Measurements from ENCODE around the gene TIMP2. TPM values are rescaled to one million over a fixed set of nuclear protein-coding genes. Genes with fewer than 3 reads are reported as not detected.
"Not testable (repeated sequence)": the region's sequence is repeated elsewhere in the genome, so short reads cannot be mapped to it uniquely, and the experiment has no call there.

TIMP2 gene
- total and polyA plus RNA-seq, 2 of the 13 experiments (the other 11 are each of a cell fraction or from before 2014, with no cell fraction given): 3.8 to 8.5 TPM

GRCh38 chr17:78878261-78878660 lies 46.9 kb downstream of the TIMP2 start:
- Histone ChIP-seq H2AFZ (ENCODE audit: low read length) (no peak overlapping the region), H3K9me3 (ENCODE audit: low read length) (no peaks in the 10 kb centered on the region), H3K27ac (ENCODE audit: extremely low read length, insufficient read depth, low read length) (no peak overlapping the region), H3K9ac (ENCODE audit: insufficient read depth, low read depth, low read length) (no peak overlapping the region), H3K27me3 (ENCODE audit: control insufficient read depth in 1 of 2, insufficient read depth in 2 of 2, low read length in 2 of 2) (no peaks in the 10 kb centered on the region), H4K20me1 (ENCODE audit: insufficient read depth, low read length) (no peaks in the 10 kb centered on the region), H3K79me2 (ENCODE audit: insufficient read depth, low read length) (no peaks in the 10 kb centered on the region), H3K4me1 (ENCODE audit: insufficient read depth, low read length) (peaks cover 11% of the 10 kb centered on the region), H3K4me3 (replicated peaks in 1 of 3; ENCODE audit: insufficient read depth in 1 of 3, low read depth in 2 of 3, low read length in 3 of 3) (no peak overlapping the region), H3K4me2 (ENCODE audit: low read depth, low read length) (no peak overlapping the region), H3K36me3 (replicated peaks in 1 of 2; ENCODE audit: control insufficient read depth in 1 of 2, insufficient read depth in 2 of 2, low read length in 2 of 2) (0 out of 5 replicates have a peak, but pooled peaks cover 0 to 5% of the 10 kb centered on the region in 2 experiments)
- no TSS peak for BruUV-seq (replicated peaks)
- FAIRE-seq (no peak), DNase-seq (ENCODE audit: low spot score) (no peak), ATAC-seq (no peak)
- ChIA-PET POLR2A (interaction anchor here (0.6 kb wide), 1 partner anchor 148 kb away, joined by 3 read pairs; no protein-coding TSS in a partner anchor), CTCF (ENCODE audit: low intra/inter-chr PET ratio, low total read pairs) (no interaction called here)
- intact Hi-C loops (cut with micrococcal nuclease; ENCODE audit: unreplicated experiment) (no loop called here), in situ Hi-C loops (cut with HindIII; ENCODE audit: extremely low pct_ligation_motif_present, low pct_unique_long_range_greater_than_20kb) (no loop called here)
- TF ChIP-seq ZNF775 (CRISPR knock-in tag; IDR thresholded peaks at IDR 0.05; ENCODE audit: borderline replicate concordance) (no peak), ADNP (CRISPR knock-in tag; IDR thresholded peaks at IDR 0.05) (no peak), THAP8 (CRISPR knock-in tag; IDR thresholded peaks at IDR 0.05; ENCODE audit: borderline replicate concordance) (no peak), ZNF333 (CRISPR knock-in tag; IDR thresholded peaks at IDR 0.05; ENCODE audit: borderline replicate concordance) (no peak), ZNF782 (CRISPR knock-in tag; IDR thresholded peaks at IDR 0.05; ENCODE audit: borderline replicate concordance) (no peak), PAX8 (CRISPR knock-in tag; IDR thresholded peaks at IDR 0.05; ENCODE audit: borderline replicate concordance) (no peak), ZNF431 (CRISPR knock-in tag; IDR thresholded peaks at IDR 0.05; ENCODE audit: borderline replicate concordance, low read depth) (no peak), IRF1 (CRISPR knock-in tag; IDR thresholded peaks at IDR 0.05; ENCODE audit: low read depth) (no peak)
- TF ChIP-seq, protein P1, sequence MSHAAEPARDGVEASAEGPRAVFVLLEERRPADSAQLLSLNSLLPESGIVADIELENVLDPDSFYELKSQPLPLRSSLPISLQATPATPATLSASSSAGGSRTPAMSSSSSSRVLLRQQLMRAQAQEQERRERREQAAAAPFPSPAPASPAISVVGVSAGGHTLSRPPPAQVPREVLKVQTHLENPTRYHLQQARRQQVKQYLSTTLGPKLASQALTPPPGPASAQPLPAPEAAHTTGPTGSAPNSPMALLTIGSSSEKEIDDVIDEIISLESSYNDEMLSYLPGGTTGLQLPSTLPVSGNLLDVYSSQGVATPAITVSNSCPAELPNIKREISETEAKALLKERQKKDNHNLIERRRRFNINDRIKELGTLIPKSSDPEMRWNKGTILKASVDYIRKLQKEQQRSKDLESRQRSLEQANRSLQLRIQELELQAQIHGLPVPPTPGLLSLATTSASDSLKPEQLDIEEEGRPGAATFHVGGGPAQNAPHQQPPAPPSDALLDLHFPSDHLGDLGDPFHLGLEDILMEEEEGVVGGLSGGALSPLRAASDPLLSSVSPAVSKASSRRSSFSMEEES (CRISPR knock-in tag; IDR thresholded peaks at IDR 0.05): no peak
- TF ChIP-seq, protein P2, sequence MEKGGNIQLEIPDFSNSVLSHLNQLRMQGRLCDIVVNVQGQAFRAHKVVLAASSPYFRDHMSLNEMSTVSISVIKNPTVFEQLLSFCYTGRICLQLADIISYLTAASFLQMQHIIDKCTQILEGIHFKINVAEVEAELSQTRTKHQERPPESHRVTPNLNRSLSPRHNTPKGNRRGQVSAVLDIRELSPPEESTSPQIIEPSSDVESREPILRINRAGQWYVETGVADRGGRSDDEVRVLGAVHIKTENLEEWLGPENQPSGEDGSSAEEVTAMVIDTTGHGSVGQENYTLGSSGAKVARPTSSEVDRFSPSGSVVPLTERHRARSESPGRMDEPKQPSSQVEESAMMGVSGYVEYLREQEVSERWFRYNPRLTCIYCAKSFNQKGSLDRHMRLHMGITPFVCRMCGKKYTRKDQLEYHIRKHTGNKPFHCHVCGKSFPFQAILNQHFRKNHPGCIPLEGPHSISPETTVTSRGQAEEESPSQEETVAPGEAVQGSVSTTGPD (CRISPR knock-in tag; IDR thresholded peaks at IDR 0.05): no peak
- 94% methylated on average over 15 of the region's 15 CpGs for WGBS (ENCODE audit: low lambda C conversion rate)

DNA sequence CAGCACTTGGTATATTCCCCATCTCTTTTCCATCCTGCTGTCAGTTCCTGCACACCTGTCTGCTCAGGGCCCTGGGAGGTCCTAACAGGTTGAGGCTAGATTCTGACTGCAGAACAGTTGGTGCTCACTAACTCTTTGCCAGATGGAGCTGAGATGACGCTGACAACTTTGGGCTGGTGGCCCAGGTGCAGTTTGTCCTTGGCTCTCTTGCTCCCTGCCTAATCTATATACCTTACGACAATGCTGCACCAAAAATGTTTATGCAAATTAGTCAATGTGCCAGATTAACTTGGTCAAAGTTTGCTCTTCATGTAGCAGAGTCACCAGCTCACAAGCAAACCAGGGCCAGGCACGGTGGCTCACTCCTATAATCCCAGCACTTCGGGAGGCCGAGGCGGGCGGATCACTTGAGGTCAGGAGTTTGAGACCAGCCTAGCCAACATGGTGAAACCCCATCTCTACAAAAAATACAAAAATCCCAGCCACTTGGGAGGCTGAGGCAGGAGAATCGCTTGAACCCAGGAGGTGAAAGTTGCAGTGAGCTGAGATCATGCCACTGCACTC lies 48.2 kb downstream of the TIMP2 start:
- H3K27me3 ChIP-seq (ENCODE audit: control insufficient read depth in 1 of 2, insufficient read depth in 2 of 2, low read length in 2 of 2); H3K79me2 ChIP-seq (ENCODE audit: insufficient read depth, low read length); FAIRE-seq; BruUV-seq (replicated peaks); H3K4me2 ChIP-seq (ENCODE audit: low read depth, low read length); intact Hi-C loops (cut with micrococcal nuclease; ENCODE audit: unreplicated experiment); DNase-seq (ENCODE audit: low spot score); H3K4me1 ChIP-seq (ENCODE audit: insufficient read depth, low read length); H3K9me3 ChIP-seq (ENCODE audit: low read length); H4K20me1 ChIP-seq (ENCODE audit: insufficient read depth, low read length); H3K4me3 ChIP-seq (replicated peaks in 1 of 3; ENCODE audit: insufficient read depth in 1 of 3, low read depth in 2 of 3, low read length in 3 of 3); CTCF ChIA-PET (ENCODE audit: low intra/inter-chr PET ratio, low total read pairs); H3K27ac ChIP-seq (ENCODE audit: extremely low read length, insufficient read depth, low read length); ATAC-seq; in situ Hi-C loops (cut with HindIII; ENCODE audit: extremely low pct_ligation_motif_present, low pct_unique_long_range_greater_than_20kb); H3K9ac ChIP-seq (ENCODE audit: insufficient read depth, low read depth, low read length); H3K36me3 ChIP-seq (replicated peaks in 1 of 2; ENCODE audit: control insufficient read depth in 1 of 2, insufficient read depth in 2 of 2, low read length in 2 of 2); H2AFZ ChIP-seq (ENCODE audit: low read length): not testable (repeated sequence)
- 89% methylated on average over 8 of the region's 8 CpGs for WGBS (ENCODE audit: low lambda C conversion rate)
- POLR2A ChIA-PET: interaction anchor here (0.6 to 1.7 kb wide), 2 partner anchors 86 to 103 kb away, joined by 3 read pairs; partner anchors contain the start of gene LGALS3BP
